HEK293T (cell line): Measurements from ENCODE around the gene FXYD4.

Source experiments
- ARNT ChIP-seq: fragments of 450-650 bp; IDR thresholded peaks from 2 replicates; pipeline ENCODE4 v1.6.1; 2017; ENCODE audit warnings: mild to moderate bottlenecking
- BHLHE40 ChIP-seq: fragments of 450-650 bp; IDR thresholded peaks from 2 replicates; pipeline ENCODE4 v1.6.1; 2016; ENCODE audit warnings: mild to moderate bottlenecking, moderate library complexity, borderline replicate concordance
- CTBP1 ChIP-seq: fragments of 450-650 bp; IDR thresholded peaks from 2 replicates; pipeline ENCODE4 v1.6.1; 2016; ENCODE audit warnings: borderline replicate concordance
- ELF4 ChIP-seq: fragments of 450-650 bp; IDR thresholded peaks from 2 replicates; pipeline ENCODE4 v1.6.1; 2017; ENCODE audit warnings: antibody characterized with exemption
- FOXA1 ChIP-seq: fragments of 450-650 bp; IDR thresholded peaks from 2 replicates; pipeline ENCODE4 v1.6.1; 2016; ENCODE audit warnings: mild to moderate bottlenecking
- FOXK2 ChIP-seq: fragments of 450-650 bp; IDR thresholded peaks from 2 replicates; pipeline ENCODE4 v1.6.1; 2016; ENCODE audit warnings: mild to moderate bottlenecking
- FOXM1 ChIP-seq: fragments of 450-650 bp; IDR thresholded peaks from 2 replicates; pipeline ENCODE4 v1.6.1; 2017; ENCODE audit warnings: mild to moderate bottlenecking, borderline replicate concordance
- L3MBTL2 ChIP-seq: fragments of 450-650 bp; conservative IDR thresholded peaks from 2 replicates; pipeline ENCODE4 v1.6.1; 2016; ENCODE audit warnings: mild to moderate bottlenecking
- NFRKB ChIP-seq: fragments of 450-650 bp; IDR thresholded peaks from 2 replicates; pipeline ENCODE4 v1.6.1; 2016; ENCODE audit warnings: mild to moderate bottlenecking, moderate library complexity
- SP1 ChIP-seq: fragments of 450-650 bp; IDR thresholded peaks from 2 replicates; pipeline ENCODE4 v1.6.1; 2017
- TARDBP ChIP-seq: fragments of 450-650 bp; IDR thresholded peaks from 2 replicates; pipeline ENCODE4 v1.6.1; 2016
- ZNF384 ChIP-seq: fragments of 450-650 bp; IDR thresholded peaks from 2 replicates; pipeline ENCODE4 v1.6.1; 2016
- TF ChIP-seq, protein P1 (sequence below): fragments of 450-650 bp; IDR thresholded peaks from 2 replicates; pipeline ENCODE4 v1.6.1; 2016

DNA sequence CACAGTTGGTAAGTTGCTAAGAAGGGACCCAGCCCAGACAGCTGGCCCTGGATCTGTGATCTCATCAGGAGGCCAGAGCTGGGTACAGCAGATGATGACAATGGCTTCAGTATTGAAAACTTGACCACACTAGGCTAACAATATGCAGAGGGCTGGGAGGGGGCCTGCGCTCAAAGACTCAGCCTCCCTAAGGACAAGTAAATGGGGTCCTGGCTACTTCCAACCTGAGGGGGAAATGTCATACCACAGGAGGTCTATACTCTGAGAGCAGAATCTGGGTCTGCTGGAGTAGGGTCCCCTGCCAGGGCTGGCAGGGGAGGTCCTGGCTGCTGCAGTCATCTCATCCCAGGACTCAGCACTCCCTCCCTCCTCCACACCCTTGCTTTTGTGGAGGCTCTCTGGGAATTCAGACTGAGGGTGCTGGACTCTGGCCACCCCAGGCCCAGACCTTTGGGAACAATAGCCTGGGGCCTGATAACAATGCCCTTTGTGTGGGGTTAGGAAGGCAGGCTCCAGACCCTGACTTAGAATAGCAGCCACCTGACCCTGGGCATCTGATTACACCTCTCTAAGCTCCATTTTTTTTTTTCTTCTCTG, 1.4 kb downstream of the FXYD4 start:
- TF ChIP-seq SP1 (no peak), BHLHE40 (no peak), TARDBP (no peak), ZNF384 (no peak), FOXA1 (no peak), FOXM1 (no peak), NFRKB (no peak), ELF4 (no peak), L3MBTL2 (no peak), FOXK2 (no peak), ARNT (no peak), CTBP1 (no peak)
- TF ChIP-seq, protein P1, sequence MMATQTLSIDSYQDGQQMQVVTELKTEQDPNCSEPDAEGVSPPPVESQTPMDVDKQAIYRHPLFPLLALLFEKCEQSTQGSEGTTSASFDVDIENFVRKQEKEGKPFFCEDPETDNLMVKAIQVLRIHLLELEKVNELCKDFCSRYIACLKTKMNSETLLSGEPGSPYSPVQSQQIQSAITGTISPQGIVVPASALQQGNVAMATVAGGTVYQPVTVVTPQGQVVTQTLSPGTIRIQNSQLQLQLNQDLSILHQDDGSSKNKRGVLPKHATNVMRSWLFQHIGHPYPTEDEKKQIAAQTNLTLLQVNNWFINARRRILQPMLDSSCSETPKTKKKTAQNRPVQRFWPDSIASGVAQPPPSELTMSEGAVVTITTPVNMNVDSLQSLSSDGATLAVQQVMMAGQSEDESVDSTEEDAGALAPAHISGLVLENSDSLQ, result no peak
